HepG2 (cell line): Measurements from ENCODE around the gene ATP1A1. TPM values are rescaled to one million over a fixed set of nuclear protein-coding genes. Genes with fewer than 3 reads are reported as not detected.

Experiments
- ARID2 ChIP-seq: sonication (generic); formaldehyde crosslinking; IDR thresholded peaks from 2 replicates; pipeline ENCODE4 v1.8.1; 2022; ENCODE audit warnings: mild to moderate bottlenecking, missing genetic modification reagents, borderline replicate concordance
- ARNT ChIP-seq: fragments of 450-650 bp; IDR thresholded peaks from 2 replicates; pipeline ENCODE4 v1.6.1; 2017
- ARNTL ChIP-seq: sonication (generic); formaldehyde crosslinking; IDR thresholded peaks from 2 replicates; pipeline ENCODE4 v1.4.0; 2020; ENCODE audit warnings: mild to moderate bottlenecking, missing genetic modification reagents
- ASH2L ChIP-seq: fragments of 300-600, 200-600 bp; sonication (generic); IDR thresholded peaks from 2 replicates; pipeline ENCODE4 v1.7.0; 2017; ENCODE audit warnings: low read depth, mild to moderate bottlenecking, moderate library complexity, mixed read lengths, low read length; ENCODE audit not compliant: insufficient read length
- DNMT3B ChIP-seq: conservative IDR thresholded peaks from 2 replicates; pipeline ENCODE4 v1.6.1; 2016; ENCODE audit warnings: missing biosample characterization, control low read depth
- ETV6 ChIP-seq: sonication (generic); formaldehyde crosslinking; conservative IDR thresholded peaks from 2 replicates; pipeline ENCODE4 v1.4.0; 2020; ENCODE audit warnings: missing genetic modification reagents
- IKZF4 ChIP-seq: sonication (generic); formaldehyde crosslinking; IDR thresholded peaks from 2 replicates; pipeline ENCODE4 v1.5.1; 2020; ENCODE audit warnings: borderline replicate concordance, mild to moderate bottlenecking, low read depth, missing genetic modification reagents; ENCODE audit errors: not compliant biosample characterization
- JUND ChIP-seq: sonication (generic); formaldehyde crosslinking; IDR thresholded peaks from 2 replicates; pipeline ENCODE4 v1.8.0; 2022; ENCODE audit warnings: mild to moderate bottlenecking, missing genetic modification reagents
- MIXL1 ChIP-seq: IDR thresholded peaks from 2 replicates; pipeline ENCODE4 v1.6.1; 2016
- NFYC ChIP-seq: IDR thresholded peaks from 2 replicates; pipeline ENCODE4 v1.6.1; 2016; ENCODE audit warnings: missing genetic modification reagents, missing compliant biosample characterization
- PHF20 ChIP-seq: sonication (generic); formaldehyde crosslinking; IDR thresholded peaks from 2 replicates; pipeline ENCODE4 v1.5.0; 2020; ENCODE audit warnings: mild to moderate bottlenecking, missing genetic modification reagents
- POLR2A ChIP-seq, 2 experiments: IDR thresholded peaks; 2 replicates each; pipeline ENCODE4 v1.6.1; 2011; ENCODE audit warnings: low read depth in 2 of 2, low read length in 2 of 2, mild to moderate bottlenecking in 1 of 2, moderate library complexity in 1 of 2; ENCODE audit not compliant: insufficient read depth in 1 of 2
- RCOR2 ChIP-seq: IDR thresholded peaks from 2 replicates; pipeline ENCODE4 v1.6.1; 2016; ENCODE audit warnings: missing biosample characterization, missing genetic modification reagents
- RFX3 ChIP-seq: IDR thresholded peaks from 2 replicates; pipeline ENCODE4 v1.6.1; 2016; ENCODE audit warnings: missing biosample characterization, missing genetic modification reagents
- STAG1 ChIP-seq: sonication (generic); formaldehyde crosslinking; IDR thresholded peaks from 2 replicates; pipeline ENCODE4 v1.4.0; 2020; ENCODE audit warnings: missing genetic modification reagents
- TAF1 ChIP-seq: sonication (generic); formaldehyde crosslinking; IDR thresholded peaks from 2 replicates; pipeline ENCODE4 v1.4.0; 2020; ENCODE audit warnings: missing genetic modification reagents
- TP53 ChIP-seq: sonication (generic); formaldehyde crosslinking; conservative IDR thresholded peaks from 2 replicates; pipeline ENCODE4 v1.4.0; 2020; ENCODE audit warnings: missing genetic modification reagents
- ZFY ChIP-seq: sonication (generic); formaldehyde crosslinking; IDR thresholded peaks from 2 replicates; pipeline ENCODE4 v1.4.0; 2020; ENCODE audit warnings: missing genetic modification reagents
- ZNF274 ChIP-seq: sonication (generic); formaldehyde crosslinking; IDR thresholded peaks from 2 replicates; pipeline ENCODE4 v1.5.1; 2020; ENCODE audit warnings: mild to moderate bottlenecking, missing genetic modification reagents
- ZNF329 ChIP-seq: sonication (generic); formaldehyde crosslinking; IDR thresholded peaks from 2 replicates; pipeline ENCODE4 v1.9.0; 2021; ENCODE audit warnings: low read depth, mild to moderate bottlenecking, missing genetic modification reagents
- ZNF337 ChIP-seq: sonication (generic); formaldehyde crosslinking; IDR thresholded peaks from 2 replicates; pipeline ENCODE4 v1.5.1; 2020; ENCODE audit warnings: missing genetic modification reagents, low read depth, mild to moderate bottlenecking, borderline replicate concordance
- ZNF496 ChIP-seq: sonication (generic); formaldehyde crosslinking; IDR thresholded peaks from 2 replicates; pipeline ENCODE4 v1.8.1; 2023; ENCODE audit warnings: mild to moderate bottlenecking, moderate library complexity, missing genetic modification reagents; ENCODE audit not compliant: insufficient replicate concordance
- ZNF550 ChIP-seq: sonication (generic); formaldehyde crosslinking; IDR thresholded peaks from 2 replicates; pipeline ENCODE4 v1.4.0; 2020; ENCODE audit warnings: mild to moderate bottlenecking, missing genetic modification reagents, borderline replicate concordance
- ZNF557 ChIP-seq: sonication (generic); formaldehyde crosslinking; IDR thresholded peaks from 2 replicates; pipeline ENCODE4 v1.4.0; 2020; ENCODE audit warnings: missing genetic modification reagents
- ZNF598 ChIP-seq: sonication (generic); formaldehyde crosslinking; IDR thresholded peaks from 2 replicates; pipeline ENCODE4 v1.5.1; 2020; ENCODE audit warnings: mild to moderate bottlenecking, missing genetic modification reagents, borderline replicate concordance
- ZNF720 ChIP-seq: sonication (generic); formaldehyde crosslinking; IDR thresholded peaks from 2 replicates; pipeline ENCODE4 v1.4.0; 2020; ENCODE audit warnings: missing genetic modification reagents
- polyA plus RNA-seq, 8 experiments: library from polyadenylated mRNA; depleted of rRNA in 3 of 8; stranded (reverse) in 7 of 8; unstranded in 1 of 8; fragments of >200 nt; fragmentation: Illumina TruSeq in 4 of 8; extraction: Trizol in 4 of 8; gene quantifications; 2 replicates each; pipeline versions ENCODE4 v1.2.1 to v1.2.3, GENCODE V29; 2011 to 2016; ENCODE audit warnings: low read depth in 4 of 8, missing spikeins in 1 of 8, mixed read lengths in 1 of 8; ENCODE audit not compliant: insufficient read depth in 1 of 8
- total RNA-seq, 5 experiments: library from RNA; depleted of rRNA; stranded (reverse); fragments of >200 nt; fragmentation: Illumina TruSeq; extraction: Trizol; gene quantifications; 2 replicates each; pipeline ENCODE4 v1.2.3, GENCODE V29; 2016; ENCODE audit warnings: low read depth in 1 of 5
- TF ChIP-seq, protein P1 (sequence below): sonication (generic); formaldehyde crosslinking; IDR thresholded peaks from 2 replicates; pipeline ENCODE4 v1.4.0; 2020; ENCODE audit warnings: mild to moderate bottlenecking, missing genetic modification reagents
- TF ChIP-seq, protein P2 (sequence below): sonication (generic); formaldehyde crosslinking; IDR thresholded peaks from 2 replicates; pipeline ENCODE4 v1.4.0; 2020; ENCODE audit warnings: missing genetic modification reagents, borderline replicate concordance
- TF ChIP-seq, protein P3 (sequence below): sonication (generic); formaldehyde crosslinking; IDR thresholded peaks from 2 replicates; pipeline ENCODE4 v1.5.0; 2020; ENCODE audit warnings: missing genetic modification reagents, mild to moderate bottlenecking, borderline replicate concordance

The ATP1A1 gene
- total and polyA plus RNA-seq, 2 of the 13 experiments (the other 11 are each of a cell fraction or from before 2014, with no cell fraction given) = 280 to 705 TPM

DNA sequence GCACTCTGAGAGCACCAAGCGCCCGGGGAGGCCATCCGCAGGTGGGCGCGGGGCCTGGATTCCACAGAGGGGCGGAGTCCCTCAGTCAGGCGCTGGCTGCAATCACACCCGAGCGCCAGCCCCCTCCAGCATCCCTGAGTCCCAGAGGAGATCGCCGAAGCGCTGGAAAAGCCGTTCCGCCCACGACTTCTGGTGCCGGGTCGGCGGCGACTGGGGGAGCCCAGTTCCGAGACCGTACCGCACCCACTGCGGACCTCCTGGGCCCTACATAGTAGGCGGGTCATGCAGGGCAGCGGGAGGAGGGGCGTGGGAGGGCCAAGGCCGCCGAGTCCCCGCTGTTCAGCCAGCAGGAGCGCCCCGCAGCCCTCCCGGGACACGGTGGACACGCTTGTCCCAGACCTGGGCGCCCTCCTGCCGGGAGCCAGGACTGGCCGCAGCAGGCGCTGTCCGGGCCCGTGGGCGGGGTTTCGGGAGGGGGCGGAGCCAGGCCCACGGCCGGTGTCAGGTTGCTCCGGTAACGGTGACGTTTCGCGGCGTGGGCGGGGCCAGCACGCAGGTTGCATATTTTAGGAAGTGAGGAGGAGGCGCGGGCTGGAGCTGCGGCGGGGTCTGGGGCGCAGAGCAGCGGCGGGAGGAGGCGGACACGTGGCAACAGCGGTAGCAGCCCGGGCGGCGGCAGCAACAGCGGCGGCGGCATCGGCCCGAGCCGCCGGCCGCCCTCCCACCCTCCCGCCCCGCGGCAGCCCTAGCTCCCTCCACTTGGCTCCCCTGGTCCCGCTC lies at the start of gene ATP1A1 (continued):
- TF ChIP-seq, protein P1, sequence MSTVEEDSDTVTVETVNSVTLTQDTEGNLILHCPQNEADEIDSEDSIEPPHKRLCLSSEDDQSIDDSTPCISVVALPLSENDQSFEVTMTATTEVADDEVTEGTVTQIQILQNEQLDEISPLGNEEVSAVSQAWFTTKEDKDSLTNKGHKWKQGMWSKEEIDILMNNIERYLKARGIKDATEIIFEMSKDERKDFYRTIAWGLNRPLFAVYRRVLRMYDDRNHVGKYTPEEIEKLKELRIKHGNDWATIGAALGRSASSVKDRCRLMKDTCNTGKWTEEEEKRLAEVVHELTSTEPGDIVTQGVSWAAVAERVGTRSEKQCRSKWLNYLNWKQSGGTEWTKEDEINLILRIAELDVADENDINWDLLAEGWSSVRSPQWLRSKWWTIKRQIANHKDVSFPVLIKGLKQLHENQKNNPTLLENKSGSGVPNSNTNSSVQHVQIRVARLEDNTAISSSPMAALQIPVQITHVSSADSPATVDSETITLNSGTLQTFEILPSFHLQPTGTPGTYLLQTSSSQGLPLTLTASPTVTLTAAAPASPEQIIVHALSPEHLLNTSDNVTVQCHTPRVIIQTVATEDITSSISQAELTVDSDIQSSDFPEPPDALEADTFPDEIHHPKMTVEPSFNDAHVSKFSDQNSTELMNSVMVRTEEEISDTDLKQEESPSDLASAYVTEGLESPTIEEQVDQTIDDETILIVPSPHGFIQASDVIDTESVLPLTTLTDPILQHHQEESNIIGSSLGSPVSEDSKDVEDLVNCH (CRISPR knock-in tag) = no peak
- TF ChIP-seq ZNF329 (CRISPR knock-in tag) = peak; percentile 84
- peak; percentile 25; the same call in 1 of the 2 replicates for TF ChIP-seq ZNF557 (CRISPR knock-in tag)
- TF ChIP-seq ZNF496 (CRISPR knock-in tag) = no peak
- TF ChIP-seq RFX3 (CRISPR knock-in tag) = peak; percentile 74
- no peak for TF ChIP-seq RCOR2 (CRISPR knock-in tag)
- no peak; the same call in 1 of the 2 replicates for TF ChIP-seq PHF20
- TF ChIP-seq ZNF720 (CRISPR knock-in tag) = no peak
- no peak for TF ChIP-seq ZNF598
- no peak for TF ChIP-seq IKZF4 (CRISPR knock-in tag)
- TF ChIP-seq ASH2L = no peak
- no peak for TF ChIP-seq TP53
- no peak for TF ChIP-seq ZNF550
- 0 out of 2 replicates have a peak, but pooled peaks have one; percentile 55 for TF ChIP-seq ARID2 (CRISPR knock-in tag)
- TF ChIP-seq, protein P2, sequence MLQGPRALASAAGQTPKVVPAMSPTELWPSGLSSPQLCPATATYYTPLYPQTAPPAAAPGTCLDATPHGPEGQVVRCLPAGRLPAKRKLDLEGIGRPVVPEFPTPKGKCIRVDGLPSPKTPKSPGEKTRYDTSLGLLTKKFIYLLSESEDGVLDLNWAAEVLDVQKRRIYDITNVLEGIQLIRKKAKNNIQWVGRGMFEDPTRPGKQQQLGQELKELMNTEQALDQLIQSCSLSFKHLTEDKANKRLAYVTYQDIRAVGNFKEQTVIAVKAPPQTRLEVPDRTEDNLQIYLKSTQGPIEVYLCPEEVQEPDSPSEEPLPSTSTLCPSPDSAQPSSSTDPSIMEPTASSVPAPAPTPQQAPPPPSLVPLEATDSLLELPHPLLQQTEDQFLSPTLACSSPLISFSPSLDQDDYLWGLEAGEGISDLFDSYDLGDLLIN (CRISPR knock-in tag) = no peak
- no peak for TF ChIP-seq ARNT
- TF ChIP-seq, protein P3, sequence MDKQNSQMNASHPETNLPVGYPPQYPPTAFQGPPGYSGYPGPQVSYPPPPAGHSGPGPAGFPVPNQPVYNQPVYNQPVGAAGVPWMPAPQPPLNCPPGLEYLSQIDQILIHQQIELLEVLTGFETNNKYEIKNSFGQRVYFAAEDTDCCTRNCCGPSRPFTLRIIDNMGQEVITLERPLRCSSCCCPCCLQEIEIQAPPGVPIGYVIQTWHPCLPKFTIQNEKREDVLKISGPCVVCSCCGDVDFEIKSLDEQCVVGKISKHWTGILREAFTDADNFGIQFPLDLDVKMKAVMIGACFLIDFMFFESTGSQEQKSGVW (CRISPR knock-in tag) = no peak
- TF ChIP-seq TAF1 (CRISPR knock-in tag) = peak; percentile 89
- no peak for TF ChIP-seq ZNF337 (CRISPR knock-in tag)
- no peak for TF ChIP-seq DNMT3B (CRISPR knock-in tag)
- peak; percentile 47; the same call in 1 of the 2 replicates for TF ChIP-seq ZNF274 (CRISPR knock-in tag)
- peak; percentile 27; the same call in 1 of the 2 replicates for TF ChIP-seq MIXL1 (CRISPR knock-in tag)
- TF ChIP-seq ARNTL (CRISPR knock-in tag) = 0 out of 2 replicates have a peak, but pooled peaks have one; percentile 24
- peak; percentile 37 for TF ChIP-seq STAG1
- no peak for TF ChIP-seq JUND
- 0 out of 2 replicates have a peak, but pooled peaks have one; percentile 18 for TF ChIP-seq ETV6 (CRISPR knock-in tag)
- TF ChIP-seq NFYC (CRISPR knock-in tag) = 0 out of 2 replicates have a peak, but pooled peaks have one; percentile 11
- TF ChIP-seq ZFY (CRISPR knock-in tag) = no peak
- peak; percentile 88 to 98 for TF ChIP-seq POLR2A (IDR thresholded peaks at IDR 0.05; ENCODE audit: insufficient read depth in 1 of 2, low read depth in 2 of 2, low read length in 2 of 2)
